ENCODE data around the gene EGLN3.

EGLN3 gene

GRCh38 chr14:33916663-33917565 lies 34.0 kb downstream of the EGLN3 start:
- H3F3A ChIP-seq (ENCODE audit: control insufficient read depth, insufficient read depth), result no peaks in the 10 kb centered on the region
- no peak overlapping the region for H3K4me2 ChIP-seq (ENCODE audit: low read length)
- H3K79me2 ChIP-seq (ENCODE audit: control insufficient read depth, low read length), result no peaks in the 10 kb centered on the region
- no peaks in the 10 kb centered on the region for H3K9me3 ChIP-seq (ENCODE audit: control insufficient read depth, insufficient read depth, low read length)
- H3K4me1 ChIP-seq (ENCODE audit: control insufficient read depth, low read length), result no peaks in the 10 kb centered on the region
- H4K20me1 ChIP-seq (ENCODE audit: control insufficient read depth, insufficient read depth, low read depth, low read length), result no peaks in the 10 kb centered on the region
- H3K36me3 ChIP-seq (ENCODE audit: control insufficient read depth, low read length), result no peaks in the 10 kb centered on the region
- no peaks in the 10 kb centered on the region for H3K27me3 ChIP-seq (ENCODE audit: control insufficient read depth, low read length)
- H3K9me2 ChIP-seq (replicated peaks; ENCODE audit: control insufficient read depth, low read length), result no peaks in the 10 kb centered on the region
- no peak for TF ChIP-seq EZH2phosphoT487 (IDR thresholded peaks at IDR 0.05; ENCODE audit: borderline replicate concordance, low read length)
- TF ChIP-seq CTCF (IDR thresholded peaks at IDR 0.05; ENCODE audit: low read depth, low read length, poor library complexity, severe bottlenecking), result no peak
- H3K4me3 ChIP-seq (ENCODE audit: low read length), result no peak overlapping the region
- no peak overlapping the region for H3K27ac ChIP-seq (ENCODE audit: low read depth, low read length)

DNA sequence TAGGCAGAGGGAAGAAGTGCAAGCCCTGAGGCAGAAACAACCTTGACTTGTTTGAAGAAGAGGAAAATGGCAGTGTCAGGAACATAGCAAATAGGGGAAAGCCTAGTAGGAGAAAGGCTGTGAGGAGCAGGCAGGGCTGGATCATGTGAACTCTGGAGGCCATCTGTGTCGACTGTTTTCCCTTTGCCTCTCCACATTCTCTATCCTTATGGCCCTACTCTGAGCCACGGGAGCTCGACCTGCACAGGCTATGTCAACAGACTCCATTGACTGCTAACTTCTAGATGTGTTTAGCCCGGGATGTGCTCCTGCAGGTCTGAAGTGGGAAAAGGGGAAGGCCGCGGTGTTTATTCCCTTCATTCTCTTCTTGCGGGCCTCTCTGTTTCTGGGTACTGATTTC lies 35.2 kb downstream of the EGLN3 start:
- H3K4me2 ChIP-seq (ENCODE audit: low read length), result no peak overlapping the region
- no peaks in the 10 kb centered on the region for H3F3A ChIP-seq (ENCODE audit: control insufficient read depth, insufficient read depth)
- H3K4me1 ChIP-seq (ENCODE audit: control insufficient read depth, low read length), result no peaks in the 10 kb centered on the region
- no peak overlapping the region for H3K27ac ChIP-seq (ENCODE audit: low read depth, low read length)
- no peaks in the 10 kb centered on the region for H3K36me3 ChIP-seq (ENCODE audit: control insufficient read depth, low read length)
- H3K79me2 ChIP-seq (ENCODE audit: control insufficient read depth, low read length), result no peaks in the 10 kb centered on the region
- no peak overlapping the region for H3K4me3 ChIP-seq (ENCODE audit: low read length)
- no peaks in the 10 kb centered on the region for H4K20me1 ChIP-seq (ENCODE audit: control insufficient read depth, insufficient read depth, low read depth, low read length)
- no peaks in the 10 kb centered on the region for H3K9me2 ChIP-seq (replicated peaks; ENCODE audit: control insufficient read depth, low read length)
- TF ChIP-seq EZH2phosphoT487 (IDR thresholded peaks at IDR 0.05; ENCODE audit: borderline replicate concordance, low read length) (no peak), CTCF (IDR thresholded peaks at IDR 0.05; ENCODE audit: low read depth, low read length, poor library complexity, severe bottlenecking) (no peak)
- H3K9me3 ChIP-seq (ENCODE audit: control insufficient read depth, insufficient read depth, low read length), result no peaks in the 10 kb centered on the region
- H3K27me3 ChIP-seq (ENCODE audit: control insufficient read depth, low read length), result no peaks in the 10 kb centered on the region

- Histone ChIP-seq H3K36me3 (ENCODE audit: control insufficient read depth, low read length) (no peaks in the 10 kb centered on the region), H3F3A (ENCODE audit: control insufficient read depth, insufficient read depth) (no peaks in the 10 kb centered on the region), H3K9me3 (ENCODE audit: control insufficient read depth, insufficient read depth, low read length) (no peaks in the 10 kb centered on the region), H3K27me3 (ENCODE audit: control insufficient read depth, low read length) (no peaks in the 10 kb centered on the region), H4K20me1 (ENCODE audit: control insufficient read depth, insufficient read depth, low read depth, low read length) (no peaks in the 10 kb centered on the region), H3K4me2 (ENCODE audit: low read length) (no peak overlapping the region), H3K4me1 (ENCODE audit: control insufficient read depth, low read length) (no peaks in the 10 kb centered on the region), H3K9me2 (replicated peaks; ENCODE audit: control insufficient read depth, low read length) (no peaks in the 10 kb centered on the region), H3K79me2 (ENCODE audit: control insufficient read depth, low read length) (no peaks in the 10 kb centered on the region), H3K4me3 (ENCODE audit: low read length) (no peak overlapping the region), H3K27ac (ENCODE audit: low read depth, low read length) (no peak overlapping the region)
- TF ChIP-seq EZH2phosphoT487 (IDR thresholded peaks at IDR 0.05; ENCODE audit: borderline replicate concordance, low read length), result no peak
- no peak for TF ChIP-seq CTCF (IDR thresholded peaks at IDR 0.05; ENCODE audit: low read depth, low read length, poor library complexity, severe bottlenecking)
Measured at GRCh38 chr14:33914676-33915516, 36.0 kb downstream of the EGLN3 start.

Data from DOHH2 (cell line).